GM18505 (cell line): ENCODE measurements around the gene COL5A1.

ENCODE experiments used
- ATAC-seq: cut with Tn5 transposase; IDR thresholded peaks from one replicate; pipeline ENCODE4 v1.9.1; 2021; ENCODE audit not compliant: unreplicated experiment
- POLR2A ChIP-seq: IDR thresholded peaks from 4 replicates; pipeline ENCODE4 v1.6.1; 2011; ENCODE audit warnings: borderline replicate concordance; ENCODE audit not compliant: insufficient read depth, insufficient read length; ENCODE audit errors: extremely low read depth

COL5A1 gene

GRCh38 chr9:134742822-134743535, 101.4 kb downstream of the COL5A1 start:
- no peak for ATAC-seq
- TF ChIP-seq POLR2A, result no peak

- no peak for TF ChIP-seq POLR2A
- no peak for ATAC-seq
Observed at GRCh38 chr9:134743853-134744252, 102.2 kb downstream of the COL5A1 start.

- no peak for TF ChIP-seq POLR2A
- no peak for ATAC-seq
Observed at GRCh38 chr9:134744385-134745295, 103.0 kb downstream of the COL5A1 start.

- no peak for ATAC-seq
- no peak for TF ChIP-seq POLR2A
Observed at GRCh38 chr9:134747951-134748489, 106.4 kb downstream of the COL5A1 start.

- ATAC-seq, result no peak
- no peak for TF ChIP-seq POLR2A
Observed at GRCh38 chr9:134748591-134748990, 107.0 kb downstream of the COL5A1 start.

- no peak for TF ChIP-seq POLR2A
- no peak for ATAC-seq
Observed at GRCh38 chr9:134750450-134751155, 109.0 kb downstream of the COL5A1 start.

GRCh38 chr9:134751622-134752021, 110.0 kb downstream of the COL5A1 start:
- no peak for TF ChIP-seq POLR2A
- no peak for ATAC-seq

GRCh38 chr9:134752471-134753168, 111.0 kb downstream of the COL5A1 start:
- no peak for TF ChIP-seq POLR2A
- ATAC-seq, result no peak

GRCh38 chr9:134753191-134753590, 111.6 kb downstream of the COL5A1 start:
- ATAC-seq, result no peak
- no peak for TF ChIP-seq POLR2A

- no peak for TF ChIP-seq POLR2A
- ATAC-seq, result no peak
Observed at GRCh38 chr9:134755221-134755907, 113.8 kb downstream of the COL5A1 start.

GRCh38 chr9:134756098-134756497, 114.5 kb downstream of the COL5A1 start:
- ATAC-seq, result no peak
- TF ChIP-seq POLR2A, result no peak
